MM.1S (cell line): ENCODE results near the gene UBE2A.

Source experiments
- CTCF ChIP-seq: fragments of 300-600 bp; sonication (generic); IDR thresholded peaks from 2 replicates; pipeline ENCODE4 v1.5.1; 2016; ENCODE audit warnings: antibody characterized with exemption, low read length, mixed read lengths
- EZH2 ChIP-seq: fragments of 300-600 bp; sonication (generic); optimal IDR thresholded peaks from 2 replicates; pipeline ENCODE3; 2017; ENCODE audit warnings: low read depth, mild to moderate bottlenecking, antibody characterized with exemption, low read length, mixed read lengths
- EZH2phosphoT487 ChIP-seq: fragments of 300-600 bp; sonication (generic); IDR thresholded peaks from 2 replicates; pipeline ENCODE4 v1.6.1; 2018; ENCODE audit warnings: antibody characterized with exemption, low read length

GRCh38 chrX:119614776-119615175 is 40.4 kb downstream of the UBE2A start:
- TF ChIP-seq CTCF (no peak), EZH2phosphoT487 (no peak), EZH2 (no peak)
